Astrocyte (in vitro differentiated cells and primary cell): Measurements from ENCODE around the gene KHNYN. TPM values are rescaled to one million over a fixed set of nuclear protein-coding genes. Genes with fewer than 3 reads are reported as not detected.

ENCODE experiments used
- DNase-seq: peaks from one replicate; pipeline ENCODE4 v3.0.0-alpha.2; 2010; ENCODE audit warnings: low read depth
- FAIRE-seq: peaks from 2 replicates; lab custom pipeline; 2011; peaks lifted over from hg19 to GRCh38; lab: Jason Lieb, UNC
- H2AFZ ChIP-seq: 2 replicates; pipeline ENCODE4 v1.6.0; 2012; ENCODE audit warnings: low read depth, low read length, inconsistent platforms
- H3K27ac ChIP-seq: 2 replicates; pipeline ENCODE4 v1.5.1; 2011; ENCODE audit warnings: low read depth, low read length, inconsistent platforms
- H3K27me3 ChIP-seq: 2 replicates; pipeline ENCODE4 v1.6.0; 2011; ENCODE audit warnings: low read length, inconsistent platforms; ENCODE audit not compliant: insufficient read depth
- H3K36me3 ChIP-seq: 2 replicates; pipeline ENCODE4 v1.5.1; 2011; ENCODE audit warnings: low read length, inconsistent platforms; ENCODE audit not compliant: insufficient read depth
- H3K4me1 ChIP-seq: 2 replicates; pipeline ENCODE4 v1.5.1; 2011; ENCODE audit warnings: low read length, inconsistent platforms; ENCODE audit not compliant: insufficient read depth
- H3K4me2 ChIP-seq: 2 replicates; pipeline ENCODE4 v1.6.0; 2012; ENCODE audit warnings: low read length, inconsistent platforms
- H3K4me3 ChIP-seq: 2 replicates; pipeline ENCODE4 v1.5.1; 2011; ENCODE audit warnings: low read depth, mild to moderate bottlenecking, low read length, inconsistent platforms; ENCODE audit not compliant: insufficient read depth
- H3K79me2 ChIP-seq: 2 replicates; pipeline ENCODE4 v1.6.0; 2012; ENCODE audit warnings: mild to moderate bottlenecking, low read length, inconsistent platforms; ENCODE audit not compliant: insufficient read depth
- H3K9ac ChIP-seq: 2 replicates; pipeline ENCODE4 v1.6.0; 2012; ENCODE audit warnings: mild to moderate bottlenecking, low read length, inconsistent platforms
- H3K9me3 ChIP-seq: 2 replicates; pipeline ENCODE4 v1.5.1; 2012; ENCODE audit warnings: low read depth, mild to moderate bottlenecking, low read length, inconsistent platforms; ENCODE audit not compliant: insufficient read depth
- H4K20me1 ChIP-seq: 2 replicates; pipeline ENCODE4 v1.6.0; 2012; ENCODE audit warnings: low read length, inconsistent platforms; ENCODE audit not compliant: insufficient read depth
- H3K27ac Mint-ChIP-seq: one replicate; pipeline ENCODE4 v1.8.0; 2021; ENCODE audit warnings: mild to moderate bottlenecking, mixed read lengths; ENCODE audit not compliant: unreplicated experiment
- H3K27me3 Mint-ChIP-seq: one replicate; pipeline ENCODE4 v1.8.0; 2021; ENCODE audit warnings: low read depth, mixed read lengths; ENCODE audit not compliant: unreplicated experiment
- H3K36me3 Mint-ChIP-seq: one replicate; pipeline ENCODE4 v1.8.0; 2021; ENCODE audit warnings: low read depth, mixed read lengths; ENCODE audit not compliant: unreplicated experiment
- H3K4me1 Mint-ChIP-seq: one replicate; pipeline ENCODE4 v1.8.0; 2021; ENCODE audit warnings: low read depth, mixed read lengths; ENCODE audit not compliant: unreplicated experiment
- H3K4me3 Mint-ChIP-seq: one replicate; pipeline ENCODE4 v1.8.0; 2021; ENCODE audit warnings: mild to moderate bottlenecking, moderate library complexity, mixed read lengths; ENCODE audit not compliant: unreplicated experiment
- H3K9me3 Mint-ChIP-seq: one replicate; pipeline ENCODE4 v1.8.0; 2021; ENCODE audit warnings: mild to moderate bottlenecking, mixed read lengths; ENCODE audit not compliant: unreplicated experiment
- CTCF ChIP-seq: IDR thresholded peaks from 2 replicates; pipeline ENCODE4 v1.5.1; 2011; ENCODE audit warnings: low read depth, mild to moderate bottlenecking, inconsistent platforms, low read length, moderate library complexity; ENCODE audit not compliant: insufficient read depth
- EZH2 ChIP-seq: IDR thresholded peaks from 2 replicates; pipeline ENCODE4 v1.6.1; 2012; ENCODE audit warnings: mild to moderate bottlenecking, low read length, inconsistent platforms; ENCODE audit not compliant: insufficient read depth
- total RNA-seq: library from RNA; stranded (reverse); gene quantifications from 2 replicates; pipeline ENCODE4 v1.2.1, GENCODE V29; 2021

Gene KHNYN
- total RNA-seq, 1 donor from 2014 or later = 45.5 TPM

GRCh38 chr14:24441485-24441884 is 11.7 kb downstream of the KHNYN start:
- FAIRE-seq = no peak
- H3K27me3 ChIP-seq = no peaks in the 10 kb centered on the region
- H3K9ac ChIP-seq = peak overlapping the region; percentile 99

GRCh38 chr14:24441904-24442239 is 12.1 kb downstream of the KHNYN start:
- H3K9me3 Mint-ChIP-seq = no peaks in the 10 kb centered on the region
- peak overlapping the region; percentile 77 for H2AFZ ChIP-seq
- FAIRE-seq = no peak

More at GRCh38 chr14:24441485-24441884, 11.7 kb downstream of the KHNYN start:
- Histone ChIP-seq H2AFZ (no peak overlapping the region), H3K36me3 (peaks cover 25% of the 10 kb centered on the region), H4K20me1 (peaks cover 33% of the 10 kb centered on the region), H3K4me2 (peak overlapping the region; percentile 99), H3K4me3 (peak overlapping the region; percentile 81), H3K4me1 (peaks cover 12% of the 10 kb centered on the region), H3K27ac (peak overlapping the region; percentile 98), H3K79me2 (peaks cover 32% of the 10 kb centered on the region), H3K9me3 (no peaks in the 10 kb centered on the region)
- Mint-ChIP-seq H3K27ac (peak overlapping the region; percentile 100), H3K4me3 (peak overlapping the region; percentile 96), H3K4me1 (peaks cover 3% of the 10 kb centered on the region), H3K27me3 (no peaks in the 10 kb centered on the region), H3K9me3 (no peaks in the 10 kb centered on the region), H3K36me3 (peaks cover 9% of the 10 kb centered on the region)
- TF ChIP-seq CTCF (no peak), EZH2 (no peak)
- no peak for DNase-seq

More at GRCh38 chr14:24441904-24442239, 12.1 kb downstream of the KHNYN start:
- Histone ChIP-seq H3K27me3 (no peaks in the 10 kb centered on the region), H3K27ac (peak overlapping the region; percentile 98), H4K20me1 (peaks cover 29% of the 10 kb centered on the region), H3K4me3 (peak overlapping the region; percentile 81), H3K9ac (peak overlapping the region; percentile 99), H3K36me3 (peaks cover 25% of the 10 kb centered on the region), H3K4me2 (peak overlapping the region; percentile 99), H3K79me2 (peaks cover 32% of the 10 kb centered on the region), H3K9me3 (no peaks in the 10 kb centered on the region), H3K4me1 (peaks cover 12% of the 10 kb centered on the region)
- TF ChIP-seq EZH2 = no peak
- TF ChIP-seq CTCF = no peak
- peak overlapping the region; percentile 96 for H3K4me3 Mint-ChIP-seq
- H3K36me3 Mint-ChIP-seq = peaks cover 9% of the 10 kb centered on the region
- DNase-seq = peak; percentile 49
- H3K27me3 Mint-ChIP-seq = no peaks in the 10 kb centered on the region
- H3K27ac Mint-ChIP-seq = peak overlapping the region; percentile 100
- peaks cover 3% of the 10 kb centered on the region for H3K4me1 Mint-ChIP-seq
